Measurements from ENCODE around the gene MBD3L3. TPM values are rescaled to one million over a fixed set of nuclear protein-coding genes. Genes with fewer than 3 reads are reported as not detected.

MBD3L3 gene
- total and polyA plus RNA-seq, 9 of the 15 experiments (the other 6 are each of a cell fraction or from before 2014, with no cell fraction given), result not detected

- TF ChIP-seq ZBTB40 (IDR thresholded peaks at IDR 0.05) (0 out of 2 replicates have a peak, but pooled peaks have one; percentile 15), ZBTB40 (CRISPR knock-in tag; IDR thresholded peaks at IDR 0.05) (0 out of 2 replicates have a peak, but pooled peaks have one; percentile 28), ZBED1 (IDR thresholded peaks at IDR 0.05) (peak; percentile 54; the same call in 1 of the 2 replicates), ZBTB26 (CRISPR knock-in tag; IDR thresholded peaks at IDR 0.05) (no peak), CBX8 (IDR thresholded peaks at IDR 0.05; ENCODE audit: borderline replicate concordance, extremely low read depth, low read depth, low read length, poor library complexity, severe bottlenecking) (no peak), ZFP30 (CRISPR knock-in tag; IDR thresholded peaks at IDR 0.05; ENCODE audit: borderline replicate concordance) (no peak), MED1 (CRISPR knock-in tag; IDR thresholded peaks at IDR 0.05; ENCODE audit: borderline replicate concordance) (no peak), SPI1 (IDR thresholded peaks at IDR 0.05; ENCODE audit: borderline replicate concordance, low read depth, low read length) (no peak), ETS1 (conservative IDR thresholded peaks at IDR 0.05; ENCODE audit: control insufficient read depth, low read depth, low read length) (peak; percentile 64; the same call in 1 of the 2 replicates), ZFP1 (CRISPR knock-in tag; IDR thresholded peaks at IDR 0.05) (no peak), CBX1 (IDR thresholded peaks at IDR 0.05; ENCODE audit: low read depth) (peak; percentile 92), MTA3 (IDR thresholded peaks at IDR 0.05; ENCODE audit: borderline replicate concordance) (peak; percentile 71; the same call in 1 of the 2 replicates), VEZF1 (CRISPR knock-in tag; IDR thresholded peaks at IDR 0.05) (no peak)
These were observed 24.8 kb upstream of the MBD3L3 start (continued) for GRCh38 chr19:7083076-7083956.

Measured in K562 (cell line).